ENCODE measurements around the gene RND1. TPM values are rescaled to one million over a fixed set of nuclear protein-coding genes. Genes with fewer than 3 reads are reported as not detected.
"Not testable (repeated sequence)": the region's sequence is repeated elsewhere in the genome, so short reads cannot be mapped to it uniquely, and the experiment has no call there.

Gene RND1
- polyA plus RNA-seq, 3 donors = 2.5 to 3.0 (median 2.5) TPM

- not testable (repeated sequence) for DNase-seq
Observed at GRCh38 chr12:48873534-48873933, 7.9 kb upstream of the RND1 start.

DNA sequence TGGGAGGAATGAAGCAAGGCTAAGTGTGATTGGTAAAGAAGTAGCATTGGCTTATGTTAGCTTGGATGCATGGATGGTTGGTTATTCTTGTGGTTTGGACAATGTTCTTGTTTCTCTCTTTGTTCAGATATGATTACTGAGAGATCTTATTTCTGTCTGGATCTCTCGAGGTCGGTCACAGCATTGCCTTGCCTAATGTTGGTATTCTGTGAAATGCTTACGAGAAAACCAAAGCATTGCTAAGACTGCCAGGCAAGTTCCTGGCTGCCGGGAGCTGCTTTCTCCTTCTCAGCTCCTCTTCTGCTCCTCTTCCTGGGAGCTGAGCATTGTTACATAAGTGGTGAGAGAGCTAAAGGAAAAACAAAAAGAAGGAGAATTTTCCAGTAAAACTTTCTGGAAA is 7.4 kb upstream of the RND1 start:
- DNase-seq = no peak

DNA sequence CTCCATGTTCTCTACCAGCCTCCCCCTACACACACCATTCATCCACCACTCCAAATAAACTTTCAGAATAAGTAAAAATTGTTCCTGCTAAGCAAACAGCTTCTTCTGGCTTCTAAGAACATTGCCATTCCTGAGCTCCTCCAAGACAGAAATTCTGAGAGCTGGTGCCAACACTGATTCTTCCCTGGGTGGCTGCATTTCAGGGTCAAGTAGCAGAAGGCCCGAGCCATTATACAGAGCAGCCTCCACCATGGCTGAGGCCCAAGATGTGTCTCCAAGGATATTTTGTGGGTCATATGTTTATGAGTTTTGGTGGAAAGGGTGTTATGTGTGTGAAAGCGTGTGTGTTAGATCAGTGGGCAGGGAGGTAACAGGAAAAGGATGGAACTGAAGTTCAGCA is 3.5 kb upstream of the RND1 start:
- no peak for DNase-seq

GRCh38 chr12:48868451-48868850 is 2.8 kb upstream of the RND1 start:
- no peak for DNase-seq

DNA sequence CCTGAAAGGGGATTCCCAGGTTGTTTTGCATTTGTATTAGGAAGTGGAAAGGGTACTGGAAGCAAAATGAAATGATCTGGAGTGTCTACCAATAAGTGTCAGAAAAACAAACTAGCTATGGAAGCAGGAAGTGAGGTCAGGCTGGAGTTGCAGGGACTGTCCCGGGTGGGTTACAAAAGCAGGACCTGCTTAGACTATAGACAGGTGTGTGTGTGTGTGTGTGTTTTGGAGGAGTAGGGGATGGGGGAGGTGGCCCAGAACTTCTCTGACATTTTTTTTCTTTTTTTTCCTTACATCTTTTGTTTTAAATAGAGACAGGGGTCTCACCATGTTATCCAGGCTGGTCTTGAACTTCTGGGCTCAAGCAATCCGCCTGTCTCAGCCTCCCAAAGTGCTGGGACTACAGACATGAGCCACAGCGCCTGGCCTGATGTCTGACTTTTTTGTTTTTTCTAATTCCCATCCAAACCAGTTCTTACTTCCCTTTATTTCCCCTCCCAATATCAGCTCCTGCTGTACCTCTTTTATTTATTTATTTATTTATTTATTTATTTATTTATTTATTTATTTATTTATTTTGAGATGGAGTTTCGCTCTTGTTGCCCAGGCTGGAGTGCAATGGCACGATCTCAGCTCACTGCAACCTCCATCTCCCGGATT is 512 bp upstream of the RND1 start:
- DNase-seq = no peak

DNA sequence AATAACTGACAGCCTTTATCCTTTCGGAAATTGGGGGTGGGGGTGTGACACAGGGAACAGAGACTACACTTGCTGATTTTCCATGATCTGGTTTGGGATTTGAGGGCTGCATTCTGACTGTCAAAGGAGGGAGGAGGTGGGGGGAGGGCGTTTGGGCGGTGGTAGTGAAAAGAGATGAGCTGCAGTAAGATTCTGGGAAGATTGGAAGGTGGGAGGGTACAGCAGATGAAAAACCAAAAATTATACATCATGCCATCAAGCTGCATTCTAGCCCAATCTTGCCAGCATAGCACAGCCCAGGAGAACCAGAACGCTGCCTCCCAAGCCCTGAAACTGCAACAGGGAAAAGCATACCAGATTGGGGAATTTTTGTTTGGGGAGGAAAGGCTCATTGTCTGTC is 2.4 kb downstream of the RND1 start:
- DNase-seq = no peak

- DNase-seq = no peak
Observed at GRCh38 chr12:48862760-48863159, 2.9 kb downstream of the RND1 start.

- DNase-seq = no peak
Observed at GRCh38 chr12:48861111-48861510, 4.6 kb downstream of the RND1 start.

DNA sequence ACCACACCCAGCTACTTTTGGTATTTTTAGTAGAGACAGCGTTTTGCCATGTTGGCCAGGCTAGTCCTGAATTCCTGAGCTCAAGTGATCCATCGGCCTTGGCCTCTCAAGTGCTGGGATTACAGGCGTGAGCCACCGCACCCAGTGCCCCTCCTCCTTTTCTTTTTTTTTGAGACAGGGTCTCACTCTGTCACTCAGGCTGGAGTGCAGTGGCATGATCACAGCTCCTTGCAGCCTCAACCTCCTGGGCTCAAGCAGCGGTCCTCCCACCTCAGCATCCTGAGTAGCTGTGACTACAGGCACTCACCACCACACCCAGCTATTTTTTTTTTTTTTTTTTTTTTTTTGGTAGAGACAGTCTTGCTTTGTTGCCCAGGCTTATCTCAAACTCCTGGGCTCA is 5.4 kb downstream of the RND1 start:
- DNase-seq = not testable (repeated sequence)

- DNase-seq = no peak
Observed at GRCh38 chr12:48859607-48860006, 6.1 kb downstream of the RND1 start.

- no peak for DNase-seq
Observed at GRCh38 chr12:48858043-48858442, 7.6 kb downstream of the RND1 start.

- DNase-seq = no peak
Observed at GRCh38 chr12:48857278-48857994, 8.2 kb downstream of the RND1 start.

- DNase-seq = no peak
Observed at GRCh38 chr12:48856379-48856778, 9.3 kb downstream of the RND1 start.

GRCh38 chr12:48854932-48855331 is 10.7 kb downstream of the RND1 start:
- not testable (repeated sequence) for DNase-seq

DNA sequence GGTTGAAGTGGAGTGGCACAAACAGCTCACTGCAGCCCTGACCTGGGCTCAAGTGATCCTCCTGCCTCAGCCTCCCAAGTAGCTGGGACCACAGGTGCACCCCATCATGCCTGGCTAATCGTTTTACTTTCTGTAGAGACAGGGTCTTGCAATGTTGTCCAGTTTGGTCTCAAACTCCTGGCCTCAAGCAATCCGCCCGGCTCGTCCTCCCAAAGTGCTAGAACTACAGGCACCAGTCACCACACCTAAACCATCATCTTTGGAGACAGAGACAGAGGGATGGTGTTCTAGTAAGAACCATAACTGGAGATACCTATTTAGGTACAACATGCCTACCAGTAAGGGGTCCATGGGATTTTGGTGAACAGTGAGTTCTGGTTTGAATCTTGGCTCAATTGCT is 11.2 kb downstream of the RND1 start:
- no peak for DNase-seq

- DNase-seq = peak; percentile 93
Observed at GRCh38 chr12:48852734-48853688, 12.7 kb downstream of the RND1 start.

GRCh38 chr12:48851883-48852733 is 13.6 kb downstream of the RND1 start, which contains the start of gene DDX23:
Gene DDX23 (minus strand): TSS chr12:48852163. CDS start chr12:48845782, 6,381 bp downstream.
- DNase-seq = peak; percentile 97

DNA sequence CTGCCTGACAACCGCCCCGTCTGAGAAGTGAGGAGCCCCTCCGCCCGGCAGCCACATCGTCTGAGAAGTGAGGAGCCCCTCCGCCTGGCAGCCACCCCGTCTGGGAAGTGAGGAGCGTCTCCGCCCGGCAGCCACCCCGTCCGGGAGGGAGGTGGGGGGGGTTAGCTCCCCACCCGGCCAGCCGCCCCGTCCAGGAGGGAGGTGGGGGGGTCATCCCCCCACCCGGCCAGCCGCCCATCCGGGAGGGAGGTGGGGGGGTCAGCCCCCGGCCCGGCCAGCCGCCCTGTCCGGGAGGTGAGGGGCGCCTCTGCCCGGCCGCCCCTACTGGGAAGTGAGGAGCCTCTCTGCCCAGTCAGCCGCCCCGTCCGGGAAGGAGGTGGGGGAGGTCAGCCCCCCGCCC is 23.6 kb downstream of the RND1 start:
- DNase-seq = not testable (repeated sequence)

DNA sequence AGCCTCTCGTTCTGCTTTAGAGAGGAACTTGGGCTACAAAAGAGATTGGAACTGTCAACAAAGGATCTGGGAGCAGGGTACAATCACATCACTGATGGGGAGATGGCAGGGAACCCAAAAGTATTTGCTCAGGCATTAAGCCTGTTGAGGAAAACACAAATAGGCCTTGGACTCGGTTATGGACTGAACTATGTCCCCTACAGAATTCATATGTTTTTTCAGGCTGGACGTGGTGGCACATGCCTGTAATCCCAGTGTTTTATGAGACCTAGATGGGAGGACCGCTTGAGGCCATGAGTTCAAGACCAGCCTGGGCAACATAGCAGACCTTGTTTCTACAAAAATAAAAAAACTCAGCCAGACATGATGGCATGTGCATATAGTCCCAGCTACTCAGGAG is 27.6 kb downstream of the RND1 start:
- DNase-seq = no peak

- DNase-seq = no peak
Observed at GRCh38 chr12:48832321-48833060, 33.2 kb downstream of the RND1 start.

- no peak for DNase-seq
Observed at GRCh38 chr12:48831257-48831656, 34.4 kb downstream of the RND1 start.

Data from renal pelvis (tissue), 4 donors.